K562 (cell line): Measurements from ENCODE around the gene ZFPM1. TPM values are rescaled to one million over a fixed set of nuclear protein-coding genes. Genes with fewer than 3 reads are reported as not detected.

Experiments
- AFF1 ChIP-seq, 2 experiments: fragments of 450-650 bp; IDR thresholded peaks; 2 replicates each; pipeline ENCODE4 v1.6.1; 2018; ENCODE audit warnings: mild to moderate bottlenecking in 2 of 2, low read depth in 1 of 2; ENCODE audit not compliant: partially characterized antibody in 2 of 2
- ATF7 ChIP-seq: fragments of 450-650 bp; IDR thresholded peaks from 2 replicates; pipeline ENCODE4 v1.7.1; 2014; ENCODE audit warnings: mild to moderate bottlenecking, moderate library complexity
- BHLHE40 ChIP-seq: IDR thresholded peaks from 2 replicates; pipeline ENCODE4 v1.6.1; 2011; ENCODE audit warnings: low read length, improper control_type of control experiment
- CHD2 ChIP-seq: IDR thresholded peaks from 2 replicates; pipeline ENCODE4 v1.6.1; 2011; ENCODE audit warnings: low read depth, low read length
- E2F5 ChIP-seq: sonication (generic); formaldehyde crosslinking; IDR thresholded peaks from 2 replicates; pipeline ENCODE4 v1.8.0; 2022; ENCODE audit warnings: mild to moderate bottlenecking, missing genetic modification reagents
- ETV1 ChIP-seq: fragments of 450-650 bp; conservative IDR thresholded peaks from 2 replicates; pipeline ENCODE4 v1.6.1; 2016; ENCODE audit warnings: missing genetic modification characterization, control low read depth, low read depth, missing compliant biosample characterization
- EZH2 ChIP-seq: IDR thresholded peaks from 2 replicates; pipeline ENCODE4 v1.6.1; 2012; ENCODE audit warnings: low read depth, mild to moderate bottlenecking, inconsistent platforms, low read length, borderline replicate concordance
- GMEB1 ChIP-seq: fragments of 250-450 bp; sonication (Bioruptor Pico); IDR thresholded peaks from 2 replicates; pipeline ENCODE4 v1.4.0; 2020; ENCODE audit warnings: mild to moderate bottlenecking
- HDAC8 ChIP-seq: fragments of 450-650 bp; IDR thresholded peaks from 2 replicates; pipeline ENCODE4 v1.6.1; 2016; ENCODE audit warnings: mild to moderate bottlenecking, missing genetic modification characterization, moderate library complexity, missing compliant biosample characterization
- KAT2B ChIP-seq: IDR thresholded peaks from one replicate; pipeline ENCODE4 v1.6.1; 2012; ENCODE audit warnings: low read depth, mild to moderate bottlenecking, control low read depth, inconsistent platforms, low read length, moderate library complexity
- NUFIP1 ChIP-seq: fragments of 450-650 bp; IDR thresholded peaks from 2 replicates; pipeline ENCODE4 v1.6.1; 2018; ENCODE audit not compliant: partially characterized antibody
- PHTF2 ChIP-seq: fragments of 250-450 bp; sonication (Bioruptor Pico); IDR thresholded peaks from 2 replicates; pipeline ENCODE4 v1.5.0; 2021; ENCODE audit warnings: mild to moderate bottlenecking
- PREB ChIP-seq: sonication (generic); formaldehyde crosslinking; IDR thresholded peaks from 2 replicates; pipeline ENCODE4 v1.8.1; 2023; ENCODE audit warnings: mild to moderate bottlenecking, missing genetic modification reagents
- SREBF1 ChIP-seq: fragments of 150-350 bp; IDR thresholded peaks from 2 replicates; pipeline ENCODE4 v1.6.1; 2014; ENCODE audit warnings: antibody characterized with exemption, low read depth, low read length, borderline replicate concordance
- SRSF9 ChIP-seq: fragments of 200-400 bp; formaldehyde crosslinking; IDR thresholded peaks from 2 replicates; pipeline ENCODE4 v1.6.1; 2017; ENCODE audit warnings: low read depth, low read length, borderline replicate concordance
- TCF3 ChIP-seq: sonication (generic); formaldehyde crosslinking; IDR thresholded peaks from 2 replicates; pipeline ENCODE4 v1.4.0; 2020; ENCODE audit warnings: mild to moderate bottlenecking, missing genetic modification reagents
- TGIF2 ChIP-seq: sonication (generic); formaldehyde crosslinking; IDR thresholded peaks from 2 replicates; pipeline ENCODE4 v1.8.1; 2022; ENCODE audit warnings: mild to moderate bottlenecking, missing genetic modification reagents, moderate library complexity
- ZNF134 ChIP-seq: fragments of 250-450 bp; sonication (Bioruptor Pico); conservative IDR thresholded peaks from 2 replicates; pipeline ENCODE4 v1.4.0; 2020
- ZNF274 ChIP-seq: IDR thresholded peaks from 2 replicates; pipeline ENCODE4 v1.6.1; 2011; ENCODE audit warnings: low read depth, mild to moderate bottlenecking, low read length, moderate library complexity, borderline replicate concordance
- polyA plus RNA-seq, 8 experiments: library from polyadenylated mRNA; depleted of rRNA in 4 of 8; stranded (reverse) in 5 of 8; unstranded in 3 of 8; fragments of >200 nt; fragmentation: Nextera tagmentation in 2 of 8; fragmentation: Illumina TruSeq in 1 of 8; extraction: Ambion mirVana in 2 of 8; extraction: Trizol in 1 of 8; gene quantifications; 2 replicates each; pipeline versions ENCODE4 v1.2.1 to v1.2.3, GENCODE V29; 2011 to 2014; ENCODE audit warnings: inconsistent platforms in 1 of 8, missing spikeins in 1 of 8
- total RNA-seq, 7 experiments: library from RNA; depleted of rRNA in 6 of 7; stranded (reverse); fragments of >200 nt in 6 of 7; fragmentation: Illumina TruSeq in 2 of 7; extraction: Trizol in 2 of 7; gene quantifications; 2 replicates each; pipeline versions ENCODE4 v1.2.1 to v1.2.3, GENCODE V29; 2011 to 2021; ENCODE audit warnings: low replicate concordance in 1 of 7

The ZFPM1 gene
- total and polyA plus RNA-seq, 9 of the 15 experiments (the other 6 are each of a cell fraction or from before 2014, with no cell fraction given): 0.03 to 35.9 (median 1.4) TPM

- TF ChIP-seq EZH2: no peak
- peak; percentile 52; the same call in 1 of the 2 replicates for TF ChIP-seq ATF7
- TF ChIP-seq TCF3 (CRISPR knock-in tag): peak; percentile 96
- no peak for TF ChIP-seq SREBF1
- TF ChIP-seq HDAC8 (tag): no peak
- no peak for TF ChIP-seq E2F5
- TF ChIP-seq ZNF274: no peak
- no peak for TF ChIP-seq SRSF9
- no peak for TF ChIP-seq CHD2
- TF ChIP-seq ETV1: no peak; the same call in 1 of the 2 replicates
- peak; percentile 84 for TF ChIP-seq ZNF134 (CRISPR knock-in tag)
- TF ChIP-seq KAT2B: no peak
- no peak for TF ChIP-seq TGIF2 (CRISPR knock-in tag)
- peak; percentile 64; the same call in 1 of the 2 replicates for TF ChIP-seq BHLHE40
- TF ChIP-seq AFF1 (IDR thresholded peaks at IDR 0.05; ENCODE audit: low read depth in 1 of 2, partially characterized antibody in 2 of 2): peak in 1 of 2 experiments; percentile 45
- TF ChIP-seq NUFIP1: no peak
- no peak for TF ChIP-seq PHTF2 (CRISPR knock-in tag)
- TF ChIP-seq PREB (CRISPR knock-in tag): no peak
- peak; percentile 7; the same call in 1 of the 2 replicates for TF ChIP-seq GMEB1 (CRISPR knock-in tag)
Observed at GRCh38 chr16:88497561-88498462, 44.7 kb downstream of the ZFPM1 start (continued).
